Measurements from ENCODE around the gene JAG2.

JAG2 gene

GRCh38 chr14:105139831-105140239, 28.7 kb downstream of the JAG2 start:
- no peak for DNase-seq (ENCODE audit: low read depth)
- H3K4me3 ChIP-seq (ENCODE audit: low read depth, low read length) = no peak overlapping the region
- TF ChIP-seq CTCF (IDR thresholded peaks at IDR 0.05; ENCODE audit: control insufficient read depth, extremely low read depth, insufficient read depth) = no peak

GRCh38 chr14:105139212-105139825, 29.3 kb downstream of the JAG2 start:
- no peak for TF ChIP-seq CTCF (IDR thresholded peaks at IDR 0.05; ENCODE audit: control insufficient read depth, extremely low read depth, insufficient read depth)

GRCh38 chr14:105138551-105139111, 29.9 kb downstream of the JAG2 start:
- no peak for DNase-seq (ENCODE audit: low read depth)
- H3K4me3 ChIP-seq (ENCODE audit: low read depth, low read length) = no peak overlapping the region
- TF ChIP-seq CTCF (IDR thresholded peaks at IDR 0.05; ENCODE audit: control insufficient read depth, extremely low read depth, insufficient read depth) = no peak

More at GRCh38 chr14:105139212-105139825, 29.3 kb downstream of the JAG2 start:
- DNase-seq (ENCODE audit: low read depth) = no peak
- no peak overlapping the region for H3K4me3 ChIP-seq (ENCODE audit: low read depth, low read length)

GRCh38 chr14:105138021-105138541, 30.5 kb downstream of the JAG2 start:
- H3K4me3 ChIP-seq (ENCODE audit: low read depth, low read length) = no peak overlapping the region

GRCh38 chr14:105137481-105138020, 31.0 kb downstream of the JAG2 start:
- no peak overlapping the region for H3K4me3 ChIP-seq (ENCODE audit: low read depth, low read length)

More at GRCh38 chr14:105138021-105138541, 30.5 kb downstream of the JAG2 start:
- DNase-seq (ENCODE audit: low read depth) = no peak
- TF ChIP-seq CTCF (IDR thresholded peaks at IDR 0.05; ENCODE audit: control insufficient read depth, extremely low read depth, insufficient read depth) = no peak

More at GRCh38 chr14:105137481-105138020, 31.0 kb downstream of the JAG2 start:
- no peak for DNase-seq (ENCODE audit: low read depth)
- TF ChIP-seq CTCF (IDR thresholded peaks at IDR 0.05; ENCODE audit: control insufficient read depth, extremely low read depth, insufficient read depth) = no peak

All from LNCaP clone FGC (cell line).